Peyer's patch (tissue), 4 donors: Measurements from ENCODE around the gene DNAI1. TPM values are rescaled to one million over a fixed set of nuclear protein-coding genes. Genes with fewer than 3 reads are reported as not detected.

Experiments used
- DNase-seq, 3 donors: peaks; one replicate each; pipeline ENCODE4 v3.0.0-alpha.2; 2017 to 2019
- H3K27ac ChIP-seq, 4 donors: fragments of 200-600 bp; sonication (generic); one replicate each; pipeline ENCODE4 v1.5.1; 2016 to 2019
- H3K27me3 ChIP-seq, 2 donors: fragments of 200-600 bp; sonication (generic); one replicate each; pipeline ENCODE4 v1.5.1; 2019
- H3K36me3 ChIP-seq, 3 donors: fragments of 200-600 bp; sonication (generic); one replicate each; pipeline ENCODE4 v1.5.1; 2016 to 2019
- H3K4me1 ChIP-seq, 4 donors: fragments of 200-600 bp; sonication (generic); one replicate each; pipeline ENCODE4 v1.5.1; 2016 to 2019
- H3K4me3 ChIP-seq, 4 donors: fragments of 200-600 bp; sonication (generic); 1 replicate in 3 of 4; 2 replicates in 1 of 4; pipeline ENCODE4 v1.5.1; 2016 to 2019; ENCODE audit warnings: mild to moderate bottlenecking in 1 of 4
- H3K9me3 ChIP-seq, 4 donors: fragments of 200-600 bp; sonication (generic); one replicate each; pipeline ENCODE4 v1.5.1; 2016 to 2019; ENCODE audit warnings: mild to moderate bottlenecking in 1 of 4
- CTCF ChIP-seq, 6 experiments: fragments of 450-650 bp in 4 of 6; fragments of 200-600 bp in 2 of 6; sonication (generic) in 1 of 6; IDR thresholded peaks; one replicate each; pipeline ENCODE4 v1.5.1; 2017 to 2019; ENCODE audit warnings: antibody characterized with exemption in 6 of 6, mild to moderate bottlenecking in 3 of 6, moderate library complexity in 1 of 6
- POLR2A ChIP-seq, 2 donors: fragments of 450-650 bp; IDR thresholded peaks; one replicate each; pipeline ENCODE4 v1.5.1; 2017; ENCODE audit warnings: antibody characterized with exemption in 2 of 2, mild to moderate bottlenecking in 2 of 2, moderate library complexity in 2 of 2
- total RNA-seq, 4 donors: library from RNA; depleted of rRNA; stranded (reverse); fragments of >200 nt; gene quantifications; one replicate each; pipeline ENCODE4 v1.1.0, GENCODE V29; 2016

DNAI1 gene
- total RNA-seq, 4 donors from 2014 or later = not detected

- Histone ChIP-seq H3K9me3 (no peaks in the 10 kb centered on the region), H3K27ac (no peak overlapping the region), H3K27me3 (no peaks in the 10 kb centered on the region), H3K4me1 (no peaks in the 10 kb centered on the region), H3K4me3 (no peak overlapping the region), H3K36me3 (no peaks in the 10 kb centered on the region)
- TF ChIP-seq POLR2A (IDR thresholded peaks at IDR 0.05) (no peak), CTCF (IDR thresholded peaks at IDR 0.05) (no peak)
- DNase-seq = no peak
Observed at GRCh38 chr9:34541540-34541939, 82.9 kb downstream of the DNAI1 start.

- no peak for DNase-seq
- Histone ChIP-seq H3K27me3 (no peaks in the 10 kb centered on the region), H3K4me3 (no peak overlapping the region), H3K9me3 (no peaks in the 10 kb centered on the region), H3K4me1 (no peaks in the 10 kb centered on the region), H3K36me3 (no peaks in the 10 kb centered on the region), H3K27ac (no peak overlapping the region)
- TF ChIP-seq POLR2A (IDR thresholded peaks at IDR 0.05) = no peak
- TF ChIP-seq CTCF (IDR thresholded peaks at IDR 0.05) = no peak
Observed at GRCh38 chr9:34544035-34544434, 85.4 kb downstream of the DNAI1 start.

- no peaks in the 10 kb centered on the region for H3K27me3 ChIP-seq
- no peak overlapping the region for H3K27ac ChIP-seq
- H3K4me1 ChIP-seq = no peaks in the 10 kb centered on the region
- H3K36me3 ChIP-seq = no peaks in the 10 kb centered on the region
- no peak for DNase-seq
- TF ChIP-seq CTCF (IDR thresholded peaks at IDR 0.05) (no peak), POLR2A (IDR thresholded peaks at IDR 0.05) (no peak)
- no peak overlapping the region for H3K4me3 ChIP-seq
- H3K9me3 ChIP-seq = no peaks in the 10 kb centered on the region
Observed at GRCh38 chr9:34545497-34545896, 86.9 kb downstream of the DNAI1 start.

- TF ChIP-seq CTCF (IDR thresholded peaks at IDR 0.05) = no peak
- no peak for TF ChIP-seq POLR2A (IDR thresholded peaks at IDR 0.05)
- Histone ChIP-seq H3K27me3 (no peaks in the 10 kb centered on the region), H3K27ac (no peak overlapping the region), H3K4me1 (no peaks in the 10 kb centered on the region), H3K36me3 (no peaks in the 10 kb centered on the region), H3K4me3 (no peak overlapping the region), H3K9me3 (no peaks in the 10 kb centered on the region)
- DNase-seq = no peak
Observed at GRCh38 chr9:34546102-34546833, 87.7 kb downstream of the DNAI1 start.

- Histone ChIP-seq H3K27ac (no peak overlapping the region), H3K4me1 (no peaks in the 10 kb centered on the region), H3K9me3 (no peaks in the 10 kb centered on the region), H3K4me3 (no peak overlapping the region), H3K36me3 (no peaks in the 10 kb centered on the region), H3K27me3 (no peaks in the 10 kb centered on the region)
- TF ChIP-seq CTCF (IDR thresholded peaks at IDR 0.05) = peak in 4 of 6 experiments; percentile 46 to 62 (median 53)
- TF ChIP-seq POLR2A (IDR thresholded peaks at IDR 0.05) = no peak
- peak in 2 of 3 donors; percentile 70 to 73 for DNase-seq
Observed at GRCh38 chr9:34546834-34547827, 88.5 kb downstream of the DNAI1 start.
